K562 (cell line): Measurements from ENCODE around the gene CDCP1. TPM values are rescaled to one million over a fixed set of nuclear protein-coding genes. Genes with fewer than 3 reads are reported as not detected.

Source experiments
- BACH1 ChIP-seq: fragments of 200-800 bp; sonication (Bioruptor generic); IDR thresholded peaks from 2 replicates; pipeline ENCODE4 v1.6.1; 2016; ENCODE audit warnings: missing genetic modification characterization, missing compliant biosample characterization
- FOXA1 ChIP-seq: fragments of 450-650 bp; IDR thresholded peaks from 2 replicates; pipeline ENCODE4 v1.6.1; 2016; ENCODE audit warnings: mild to moderate bottlenecking, borderline replicate concordance
- ILF3 ChIP-seq: fragments of 450-650 bp; IDR thresholded peaks from 2 replicates; pipeline ENCODE4 v1.6.1; 2018; ENCODE audit warnings: antibody characterized with exemption, mild to moderate bottlenecking, moderate library complexity, borderline replicate concordance
- IRF2 ChIP-seq: sonication (generic); formaldehyde crosslinking; IDR thresholded peaks from 2 replicates; pipeline ENCODE4 v1.8.1; 2022; ENCODE audit warnings: mild to moderate bottlenecking, missing genetic modification reagents
- PML ChIP-seq: IDR thresholded peaks from 2 replicates; pipeline ENCODE4 v1.6.1; 2012; ENCODE audit warnings: low read length, inconsistent platforms
- POLR2AphosphoS5 ChIP-seq: IDR thresholded peaks from 2 replicates; pipeline ENCODE4 v1.6.1; 2011; ENCODE audit warnings: mild to moderate bottlenecking, low read depth, low read length, moderate library complexity; ENCODE audit not compliant: control insufficient read depth, insufficient read depth
- RAD51 ChIP-seq: fragments of 450-650 bp; IDR thresholded peaks from 2 replicates; pipeline ENCODE4 v1.7.1; 2016; ENCODE audit warnings: low read depth, mild to moderate bottlenecking, borderline replicate concordance
- STAT5B ChIP-seq: fragments of 250-450 bp; sonication (Bioruptor Pico); IDR thresholded peaks from 2 replicates; pipeline ENCODE4 v1.8.0; 2021; ENCODE audit warnings: mild to moderate bottlenecking, inconsistent platforms
- TRIM28 ChIP-seq: fragments of 450-650 bp; IDR thresholded peaks from 2 replicates; pipeline ENCODE4 v1.6.1; 2017
- U2AF2 ChIP-seq: fragments of 200-400 bp; formaldehyde crosslinking; optimal IDR thresholded peaks from 2 replicates; pipeline ENCODE3; 2017; ENCODE audit warnings: low read depth, mild to moderate bottlenecking, low read length
- ZNF134 ChIP-seq: fragments of 250-450 bp; sonication (Bioruptor Pico); conservative IDR thresholded peaks from 2 replicates; pipeline ENCODE4 v1.4.0; 2020
- ZNF316 ChIP-seq: fragments of 450-650 bp; IDR thresholded peaks from 2 replicates; pipeline ENCODE4 v1.6.1; 2016
- ZNF77 ChIP-seq: fragments of 250-450 bp; sonication (Bioruptor Pico); IDR thresholded peaks from 2 replicates; pipeline ENCODE4 v1.5.0; 2020
- polyA plus RNA-seq, 8 experiments: library from polyadenylated mRNA; depleted of rRNA in 4 of 8; stranded (reverse) in 5 of 8; unstranded in 3 of 8; fragments of >200 nt; fragmentation: Nextera tagmentation in 2 of 8; fragmentation: Illumina TruSeq in 1 of 8; extraction: Ambion mirVana in 2 of 8; extraction: Trizol in 1 of 8; gene quantifications; 2 replicates each; pipeline versions ENCODE4 v1.2.1 to v1.2.3, GENCODE V29; 2011 to 2014; ENCODE audit warnings: inconsistent platforms in 1 of 8, missing spikeins in 1 of 8
- total RNA-seq, 7 experiments: library from RNA; depleted of rRNA in 6 of 7; stranded (reverse); fragments of >200 nt in 6 of 7; fragmentation: Illumina TruSeq in 2 of 7; extraction: Trizol in 2 of 7; gene quantifications; 2 replicates each; pipeline versions ENCODE4 v1.2.1 to v1.2.3, GENCODE V29; 2011 to 2021; ENCODE audit warnings: low replicate concordance in 1 of 7
- TF ChIP-seq, protein P1 (sequence below): sonication (generic); formaldehyde crosslinking; IDR thresholded peaks from 2 replicates; pipeline ENCODE4 v1.8.0; 2022; ENCODE audit warnings: missing genetic modification reagents, mild to moderate bottlenecking, moderate library complexity, borderline replicate concordance
- TF ChIP-seq, protein P2 (sequence below): sonication (generic); formaldehyde crosslinking; IDR thresholded peaks from 2 replicates; pipeline ENCODE4 v1.8.1; 2023; ENCODE audit warnings: mild to moderate bottlenecking, missing genetic modification reagents
- TF ChIP-seq, protein P3 (sequence below), 2 experiments: fragments of 450-650 bp in 1 of 2; IDR thresholded peaks; 2 replicates each; pipeline ENCODE4 v1.6.1; 2011 to 2017; ENCODE audit warnings: low read depth in 2 of 2, antibody characterized with exemption in 1 of 2, borderline replicate concordance in 1 of 2, low read length in 1 of 2, mild to moderate bottlenecking in 1 of 2, mixed read lengths in 1 of 2; ENCODE audit not compliant: control insufficient read depth in 1 of 2

CDCP1 gene
- total and polyA plus RNA-seq, 9 of the 15 experiments (the other 6 are each of a cell fraction or from before 2014, with no cell fraction given): 3.9 to 16.4 (median 5.2) TPM

DNA sequence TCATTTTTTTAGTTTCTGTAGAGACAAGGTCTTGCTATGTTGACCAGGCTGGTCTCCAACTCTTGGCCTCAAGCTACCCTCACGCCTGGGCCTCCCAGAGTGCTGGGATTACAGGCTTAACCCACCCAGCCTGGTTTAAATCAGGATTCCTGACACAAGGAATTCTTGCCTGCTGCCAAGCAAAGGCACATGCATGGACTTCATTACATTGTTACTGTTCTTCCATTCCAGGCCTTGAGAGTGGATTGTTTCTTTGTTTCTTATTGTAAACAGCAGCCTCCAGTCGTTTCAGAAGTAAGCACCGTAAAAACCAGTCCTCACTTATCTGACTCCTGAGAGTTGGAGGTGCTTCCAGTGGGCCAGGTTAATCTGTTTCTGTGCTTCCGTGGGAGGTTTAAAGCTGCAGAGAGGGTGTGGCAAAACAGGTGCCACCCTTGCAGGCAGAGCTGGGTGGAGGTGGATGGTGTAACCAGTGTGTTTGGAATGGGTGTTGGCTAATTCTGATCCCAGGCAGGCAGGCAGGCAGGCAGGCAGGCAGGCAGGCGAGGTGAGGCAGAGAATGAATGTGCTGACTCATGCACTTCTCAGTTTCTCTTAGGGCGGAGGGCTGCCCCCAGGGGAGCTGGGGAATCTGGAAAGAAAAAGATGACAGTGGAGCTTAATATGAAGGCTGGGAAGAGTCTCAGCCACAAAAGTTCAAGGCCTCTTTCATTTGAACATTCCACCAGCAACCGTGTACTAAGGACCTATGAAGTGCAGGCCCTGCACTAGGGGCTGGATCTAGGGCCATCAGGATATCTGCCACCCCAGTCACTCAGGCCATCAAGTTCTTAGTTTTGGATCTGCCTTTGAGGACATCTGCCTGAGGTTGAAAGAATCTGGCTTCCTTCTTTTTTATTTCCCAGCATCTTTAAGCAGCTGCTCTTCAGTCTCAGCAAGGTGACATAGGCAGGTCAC is 37.0 kb upstream of the CDCP1 start (continued):
- peak; percentile 84; the same call in 1 of the 2 replicates for TF ChIP-seq TRIM28
- TF ChIP-seq ILF3: 0 out of 2 replicates have a peak, but pooled peaks have one; percentile 18
- TF ChIP-seq BACH1: peak; percentile 86
- TF ChIP-seq, protein P1, sequence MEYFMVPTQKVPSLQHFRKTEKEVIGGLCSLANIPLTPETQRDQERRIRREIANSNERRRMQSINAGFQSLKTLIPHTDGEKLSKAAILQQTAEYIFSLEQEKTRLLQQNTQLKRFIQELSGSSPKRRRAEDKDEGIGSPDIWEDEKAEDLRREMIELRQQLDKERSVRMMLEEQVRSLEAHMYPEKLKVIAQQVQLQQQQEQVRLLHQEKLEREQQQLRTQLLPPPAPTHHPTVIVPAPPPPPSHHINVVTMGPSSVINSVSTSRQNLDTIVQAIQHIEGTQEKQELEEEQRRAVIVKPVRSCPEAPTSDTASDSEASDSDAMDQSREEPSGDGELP (CRISPR knock-in tag): 0 out of 2 replicates have a peak, but pooled peaks have one; percentile 13
- TF ChIP-seq, protein P2, sequence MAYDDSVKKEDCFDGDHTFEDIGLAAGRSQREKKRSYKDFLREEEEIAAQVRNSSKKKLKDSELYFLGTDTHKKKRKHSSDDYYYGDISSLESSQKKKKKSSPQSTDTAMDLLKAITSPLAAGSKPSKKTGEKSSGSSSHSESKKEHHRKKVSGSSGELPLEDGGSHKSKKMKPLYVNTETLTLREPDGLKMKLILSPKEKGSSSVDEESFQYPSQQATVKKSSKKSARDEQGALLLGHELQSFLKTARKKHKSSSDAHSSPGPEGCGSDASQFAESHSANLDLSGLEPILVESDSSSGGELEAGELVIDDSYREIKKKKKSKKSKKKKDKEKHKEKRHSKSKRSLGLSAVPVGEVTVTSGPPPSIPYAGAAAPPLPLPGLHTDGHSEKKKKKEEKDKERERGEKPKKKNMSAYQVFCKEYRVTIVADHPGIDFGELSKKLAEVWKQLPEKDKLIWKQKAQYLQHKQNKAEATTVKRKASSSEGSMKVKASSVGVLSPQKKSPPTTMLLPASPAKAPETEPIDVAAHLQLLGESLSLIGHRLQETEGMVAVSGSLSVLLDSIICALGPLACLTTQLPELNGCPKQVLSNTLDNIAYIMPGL: no peak
- no peak for TF ChIP-seq ZNF134 (CRISPR knock-in tag)
- TF ChIP-seq U2AF2: no peak
- no peak for TF ChIP-seq IRF2
- no peak for TF ChIP-seq ZNF77 (CRISPR knock-in tag)
- TF ChIP-seq PML: no peak
- TF ChIP-seq POLR2AphosphoS5: no peak
- TF ChIP-seq RAD51: no peak
- no peak for TF ChIP-seq FOXA1
- TF ChIP-seq ZNF316: peak; percentile 100
- TF ChIP-seq, protein P3, sequence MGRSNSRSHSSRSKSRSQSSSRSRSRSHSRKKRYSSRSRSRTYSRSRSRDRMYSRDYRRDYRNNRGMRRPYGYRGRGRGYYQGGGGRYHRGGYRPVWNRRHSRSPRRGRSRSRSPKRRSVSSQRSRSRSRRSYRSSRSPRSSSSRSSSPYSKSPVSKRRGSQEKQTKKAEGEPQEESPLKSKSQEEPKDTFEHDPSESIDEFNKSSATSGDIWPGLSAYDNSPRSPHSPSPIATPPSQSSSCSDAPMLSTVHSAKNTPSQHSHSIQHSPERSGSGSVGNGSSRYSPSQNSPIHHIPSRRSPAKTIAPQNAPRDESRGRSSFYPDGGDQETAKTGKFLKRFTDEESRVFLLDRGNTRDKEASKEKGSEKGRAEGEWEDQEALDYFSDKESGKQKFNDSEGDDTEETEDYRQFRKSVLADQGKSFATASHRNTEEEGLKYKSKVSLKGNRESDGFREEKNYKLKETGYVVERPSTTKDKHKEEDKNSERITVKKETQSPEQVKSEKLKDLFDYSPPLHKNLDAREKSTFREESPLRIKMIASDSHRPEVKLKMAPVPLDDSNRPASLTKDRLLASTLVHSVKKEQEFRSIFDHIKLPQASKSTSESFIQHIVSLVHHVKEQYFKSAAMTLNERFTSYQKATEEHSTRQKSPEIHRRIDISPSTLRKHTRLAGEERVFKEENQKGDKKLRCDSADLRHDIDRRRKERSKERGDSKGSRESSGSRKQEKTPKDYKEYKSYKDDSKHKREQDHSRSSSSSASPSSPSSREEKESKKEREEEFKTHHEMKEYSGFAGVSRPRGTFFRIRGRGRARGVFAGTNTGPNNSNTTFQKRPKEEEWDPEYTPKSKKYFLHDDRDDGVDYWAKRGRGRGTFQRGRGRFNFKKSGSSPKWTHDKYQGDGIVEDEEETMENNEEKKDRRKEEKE (IDR thresholded peaks at IDR 0.05; ENCODE audit: borderline replicate concordance in 1 of 2, control insufficient read depth in 1 of 2, low read depth in 2 of 2, low read length in 1 of 2): no peak
- no peak for TF ChIP-seq STAT5B (CRISPR knock-in tag)
